GM20000 (cell line): ENCODE results near the gene ARHGEF5.
A peak's percentile ranks its signal among the peaks of the same experiment; 100 is the strongest.

Experiments
- DNase-seq: peaks from one replicate; pipeline ENCODE4 v3.0.0; 2012; ENCODE audit warnings: low spot score
- TF ChIP-seq, protein P1 (sequence below): IDR thresholded peaks from 2 replicates; pipeline ENCODE4 v1.5.1; 2012; ENCODE audit warnings: mild to moderate bottlenecking, control low read depth; ENCODE audit errors: extremely low read depth, missing control alignments

ARHGEF5 gene

DNA sequence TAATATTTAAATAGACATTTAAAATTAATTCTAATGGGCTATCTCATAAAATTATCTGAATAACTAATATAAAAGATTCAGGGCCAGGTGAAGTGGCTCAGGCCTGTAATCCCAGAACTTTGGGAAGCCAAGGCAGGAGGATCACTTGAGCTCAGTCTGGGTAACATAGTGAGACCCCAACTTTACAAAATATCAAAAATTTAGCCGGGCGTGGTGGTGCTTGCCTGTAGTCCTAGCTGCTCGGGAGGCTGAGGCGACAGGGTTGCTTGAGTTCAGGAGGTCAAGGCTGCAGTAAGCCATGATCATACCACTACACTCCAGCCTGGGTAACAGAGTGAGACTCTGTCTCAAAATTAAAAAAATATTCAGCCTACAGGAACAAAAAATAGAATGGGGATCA lies 35.8 kb downstream of the ARHGEF5 start:
- DNase-seq: no peak
- TF ChIP-seq, protein P1, sequence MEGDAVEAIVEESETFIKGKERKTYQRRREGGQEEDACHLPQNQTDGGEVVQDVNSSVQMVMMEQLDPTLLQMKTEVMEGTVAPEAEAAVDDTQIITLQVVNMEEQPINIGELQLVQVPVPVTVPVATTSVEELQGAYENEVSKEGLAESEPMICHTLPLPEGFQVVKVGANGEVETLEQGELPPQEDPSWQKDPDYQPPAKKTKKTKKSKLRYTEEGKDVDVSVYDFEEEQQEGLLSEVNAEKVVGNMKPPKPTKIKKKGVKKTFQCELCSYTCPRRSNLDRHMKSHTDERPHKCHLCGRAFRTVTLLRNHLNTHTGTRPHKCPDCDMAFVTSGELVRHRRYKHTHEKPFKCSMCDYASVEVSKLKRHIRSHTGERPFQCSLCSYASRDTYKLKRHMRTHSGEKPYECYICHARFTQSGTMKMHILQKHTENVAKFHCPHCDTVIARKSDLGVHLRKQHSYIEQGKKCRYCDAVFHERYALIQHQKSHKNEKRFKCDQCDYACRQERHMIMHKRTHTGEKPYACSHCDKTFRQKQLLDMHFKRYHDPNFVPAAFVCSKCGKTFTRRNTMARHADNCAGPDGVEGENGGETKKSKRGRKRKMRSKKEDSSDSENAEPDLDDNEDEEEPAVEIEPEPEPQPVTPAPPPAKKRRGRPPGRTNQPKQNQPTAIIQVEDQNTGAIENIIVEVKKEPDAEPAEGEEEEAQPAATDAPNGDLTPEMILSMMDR: no peak

DNA sequence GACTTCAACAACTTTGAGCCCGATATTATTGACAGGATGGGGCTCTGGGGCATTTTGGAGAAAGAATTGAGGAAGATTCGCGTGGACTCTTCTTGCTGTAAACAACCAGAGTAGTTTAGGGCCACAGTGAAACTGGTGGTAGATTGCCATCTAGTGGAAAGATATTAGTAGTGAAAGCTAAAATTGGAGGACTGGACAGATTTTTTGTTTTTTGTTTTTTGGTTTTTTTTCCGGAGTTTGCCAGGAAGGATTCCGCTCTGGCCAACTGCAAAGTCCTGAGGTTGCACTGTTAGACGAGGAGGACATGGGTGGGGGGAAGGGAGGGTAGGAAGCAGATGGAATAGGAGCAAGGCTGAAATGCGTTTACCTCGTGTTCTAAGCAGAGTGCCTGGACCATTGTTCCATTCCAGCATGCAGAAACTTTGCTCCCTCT lies 36.6 kb downstream of the ARHGEF5 start:
- DNase-seq: peak; percentile 72
- TF ChIP-seq, protein P1: peak; percentile 42

DNA sequence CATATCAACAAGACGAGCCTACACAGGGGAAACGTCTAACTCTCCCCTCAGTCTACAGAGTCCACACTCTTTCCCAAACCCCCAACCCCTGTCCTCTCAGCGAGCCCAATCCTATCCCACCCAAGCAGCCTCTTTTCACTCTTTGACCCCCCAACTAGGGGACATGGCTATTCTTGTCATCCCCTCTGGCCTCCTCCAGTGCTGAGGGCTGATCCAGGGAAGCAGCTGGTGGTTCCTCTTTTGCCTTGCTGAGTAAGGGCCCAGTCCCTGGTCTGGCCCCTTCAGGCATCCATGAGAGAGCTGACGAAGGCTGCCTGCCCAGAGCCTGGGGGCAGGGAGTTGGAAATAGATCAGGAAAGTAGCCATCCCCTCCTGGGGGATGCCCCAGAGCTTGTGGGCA lies 41.9 kb downstream of the ARHGEF5 start:
- TF ChIP-seq, protein P1: no peak
- DNase-seq: no peak

DNA sequence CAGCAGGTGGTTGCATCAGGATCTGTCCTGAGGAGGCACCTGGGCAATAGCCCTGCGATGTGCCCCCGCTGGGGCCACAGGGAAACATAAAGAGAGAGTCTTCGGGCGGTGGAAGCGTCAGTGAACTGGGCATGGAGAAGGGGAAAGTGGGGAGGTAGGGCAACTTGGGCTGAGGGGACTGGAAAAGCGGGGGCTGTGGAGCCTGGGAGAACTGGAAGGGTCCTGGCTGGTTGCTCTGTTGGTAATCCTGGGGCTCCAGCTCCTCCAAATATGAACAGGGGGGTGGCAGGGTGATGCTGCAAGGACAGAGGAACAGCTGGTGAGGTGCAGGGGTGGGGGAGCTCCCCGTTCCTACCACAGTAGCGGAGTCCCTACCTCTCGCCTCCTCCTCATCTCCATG lies 43.1 kb downstream of the ARHGEF5 start:
- no peak for DNase-seq
- TF ChIP-seq, protein P1: no peak

DNA sequence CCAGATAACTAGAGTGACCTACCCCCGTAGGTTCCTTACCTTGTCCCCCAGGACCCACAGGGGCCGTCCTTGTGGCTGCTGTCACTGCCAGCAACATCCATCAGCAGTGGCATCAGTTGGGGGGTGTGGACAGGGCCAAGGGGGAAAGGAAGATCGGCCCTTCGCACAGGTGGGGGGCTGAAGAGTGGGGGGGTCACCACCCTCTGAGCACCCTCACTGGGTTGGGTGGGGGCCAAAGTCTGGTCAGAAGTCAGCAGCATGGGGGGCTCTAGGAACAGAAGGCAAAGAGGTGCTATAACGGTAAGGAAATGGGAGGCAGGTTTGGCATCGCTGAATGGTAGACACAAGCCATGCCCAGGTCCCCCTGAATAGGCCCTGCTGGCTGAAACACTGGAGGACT lies 43.7 kb downstream of the ARHGEF5 start:
- TF ChIP-seq, protein P1: no peak
- no peak for DNase-seq

DNA sequence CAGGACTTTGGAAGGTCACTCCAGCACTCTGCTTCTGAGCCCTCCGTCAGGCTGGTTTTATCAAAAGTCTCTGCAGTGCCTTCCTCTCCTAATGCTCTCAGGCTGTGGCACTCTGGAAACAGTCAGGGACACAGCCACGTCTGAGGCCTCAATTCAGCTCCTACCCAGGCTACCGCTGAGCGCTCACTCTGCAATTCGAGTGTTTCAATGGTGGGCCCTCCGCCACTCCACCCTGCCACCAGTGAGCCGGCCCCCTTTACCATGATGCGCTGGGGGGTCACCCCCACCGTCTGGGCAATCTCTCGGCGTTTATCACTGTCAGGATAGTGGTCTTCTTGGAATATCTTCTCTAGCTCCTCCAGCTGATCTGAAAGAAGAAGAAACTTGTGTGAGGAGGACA lies 44.7 kb downstream of the ARHGEF5 start:
- no peak for DNase-seq
- TF ChIP-seq, protein P1: no peak

DNA sequence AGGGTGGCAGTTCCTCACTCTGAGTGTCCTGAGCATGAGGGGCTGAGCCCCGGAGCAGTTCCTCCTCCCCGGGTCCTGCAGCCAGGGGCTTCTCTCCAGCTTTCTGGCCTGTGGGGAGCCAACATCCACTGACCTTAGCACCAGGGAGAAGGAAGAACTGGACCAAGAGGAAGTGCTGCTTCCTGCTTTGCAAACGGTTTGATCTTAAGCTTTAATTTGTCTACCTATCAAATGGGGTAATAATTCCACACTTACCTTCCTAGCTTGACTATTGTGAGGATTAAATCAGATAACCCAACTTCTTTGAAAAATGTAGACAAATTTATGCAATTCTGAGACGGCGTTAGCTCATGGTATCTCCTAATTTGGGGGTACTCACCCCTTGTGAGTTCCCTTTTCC lies 46.3 kb downstream of the ARHGEF5 start:
- no peak for DNase-seq
- TF ChIP-seq, protein P1: no peak

DNA sequence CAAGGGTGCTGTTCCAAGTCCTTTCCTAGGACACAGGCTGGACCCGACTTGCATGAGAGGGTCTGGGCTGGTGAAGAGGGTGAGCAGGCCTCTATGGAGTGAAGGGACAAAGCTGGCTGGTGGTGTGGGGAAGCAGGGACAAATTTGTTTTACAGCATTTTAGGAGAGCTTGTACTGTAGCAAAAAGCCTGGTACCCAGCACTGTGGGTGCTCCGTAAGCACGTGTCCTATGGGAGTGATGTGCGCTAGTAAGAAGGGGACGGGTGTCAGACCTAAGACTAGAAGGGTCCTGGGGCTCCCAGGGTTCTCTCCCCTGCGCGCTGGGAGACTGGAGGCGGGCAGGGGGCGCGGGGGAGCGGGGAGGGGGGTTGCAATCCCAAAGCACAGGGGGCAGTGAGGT lies 47.9 kb downstream of the ARHGEF5 start:
- DNase-seq: no peak
- TF ChIP-seq, protein P1: no peak
